GM18498 (cell line): Measurements from ENCODE around the gene AKAIN1.

Experiments used
- ATAC-seq: cut with Tn5 transposase; IDR thresholded peaks from one replicate; pipeline ENCODE4 v1.9.1; 2021; ENCODE audit warnings: mild to moderate bottlenecking, moderate library complexity; ENCODE audit not compliant: unreplicated experiment

The AKAIN1 gene, protein sequence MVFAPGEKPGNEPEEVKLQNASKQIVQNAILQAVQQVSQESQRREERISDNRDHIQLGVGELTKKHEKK

DNA sequence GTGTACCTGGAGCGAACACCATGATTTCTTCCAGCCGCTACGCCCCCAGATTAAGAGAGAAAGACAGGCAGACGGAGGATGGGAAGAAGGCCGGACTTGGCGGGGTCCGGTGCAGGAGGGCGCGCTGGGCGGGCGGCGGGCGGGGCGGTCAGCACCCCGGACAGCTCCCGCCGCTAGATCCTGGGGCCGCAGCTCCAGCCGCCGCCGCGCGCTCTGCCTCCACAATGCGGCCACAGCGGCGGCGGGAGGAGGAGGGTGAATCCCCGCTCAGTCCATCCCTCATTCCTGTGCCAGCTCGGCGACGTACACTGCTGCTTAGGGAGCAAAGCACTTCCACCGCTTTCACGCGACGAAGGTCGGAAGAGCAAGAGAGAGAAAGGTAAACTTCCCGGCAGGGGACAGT, at the start of gene AKAIN1:
AKAIN1 (minus strand) TSS at position 226 of the 403 bp plus-strand sequence; CDS start at position 22, 204 bp downstream.
- no peak for ATAC-seq

DNA sequence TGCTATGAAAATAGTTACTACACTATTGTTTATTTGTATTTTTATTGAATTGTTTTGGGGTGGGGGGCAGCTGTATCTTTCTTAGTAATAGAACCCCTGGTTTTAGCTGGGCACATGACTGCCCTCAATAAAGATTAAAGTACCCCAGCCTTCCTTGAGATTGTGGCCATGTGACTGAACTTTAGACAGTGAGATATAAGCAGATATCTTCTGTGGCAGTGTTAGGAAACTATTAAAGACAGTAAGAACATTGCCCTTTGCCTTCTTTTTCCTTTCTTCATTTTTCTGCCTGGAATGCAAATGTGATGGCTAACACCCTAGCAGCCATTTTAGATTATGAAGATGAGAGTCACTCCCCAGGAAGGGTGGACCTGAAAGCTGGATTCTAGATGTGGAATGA, 47.9 kb upstream of the AKAIN1 start:
- no peak for ATAC-seq

DNA sequence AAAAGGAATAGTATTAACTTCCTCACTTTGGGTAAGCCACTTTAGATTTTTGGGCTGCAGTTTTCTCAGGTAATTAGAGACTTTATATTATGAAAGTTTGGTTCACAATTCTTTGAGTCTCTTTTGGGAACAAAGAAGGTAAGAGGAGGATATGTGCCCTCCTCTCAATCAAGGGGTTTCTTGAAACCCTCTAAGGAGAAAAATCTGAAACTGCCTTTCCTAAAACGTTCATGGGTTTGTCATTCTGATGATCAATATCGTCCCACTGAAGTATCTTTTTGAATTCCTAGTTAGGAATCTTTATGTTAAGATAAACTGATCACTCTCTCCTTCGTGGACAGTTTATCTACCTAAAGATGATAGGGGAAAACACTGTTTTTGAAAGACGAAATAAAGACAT, 42.4 kb upstream of the AKAIN1 start:
- no peak for ATAC-seq

DNA sequence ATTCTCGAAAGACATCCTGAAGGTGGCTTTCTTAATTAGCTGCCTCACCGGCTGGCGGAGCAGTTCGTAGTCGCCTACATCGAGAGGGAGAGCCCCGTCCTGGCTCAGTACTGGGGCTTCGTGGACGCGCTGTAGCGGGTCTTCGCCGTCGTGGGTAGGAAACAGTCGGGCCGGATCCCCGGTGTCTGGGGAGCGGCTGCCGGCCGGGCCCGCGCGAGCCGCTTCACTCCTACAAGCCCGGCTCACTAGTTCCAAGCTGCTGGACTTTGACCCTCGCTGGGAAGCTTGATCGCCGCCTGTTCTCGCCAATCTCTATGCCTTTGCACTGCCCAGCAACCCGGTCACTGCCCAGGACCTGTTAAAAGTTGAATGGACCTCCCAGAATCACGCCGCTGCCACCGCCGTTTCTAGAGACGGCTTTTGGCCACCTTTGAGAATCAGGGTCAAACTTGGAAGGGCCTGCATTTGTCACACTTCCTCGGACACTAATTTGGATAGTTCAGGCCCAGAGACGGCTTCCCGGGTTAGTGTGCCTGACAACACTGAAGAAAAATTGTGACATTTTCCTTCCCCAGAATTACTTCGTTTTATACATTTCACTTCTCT, 41.4 kb upstream of the AKAIN1 start:
- ATAC-seq = peak; percentile 36

DNA sequence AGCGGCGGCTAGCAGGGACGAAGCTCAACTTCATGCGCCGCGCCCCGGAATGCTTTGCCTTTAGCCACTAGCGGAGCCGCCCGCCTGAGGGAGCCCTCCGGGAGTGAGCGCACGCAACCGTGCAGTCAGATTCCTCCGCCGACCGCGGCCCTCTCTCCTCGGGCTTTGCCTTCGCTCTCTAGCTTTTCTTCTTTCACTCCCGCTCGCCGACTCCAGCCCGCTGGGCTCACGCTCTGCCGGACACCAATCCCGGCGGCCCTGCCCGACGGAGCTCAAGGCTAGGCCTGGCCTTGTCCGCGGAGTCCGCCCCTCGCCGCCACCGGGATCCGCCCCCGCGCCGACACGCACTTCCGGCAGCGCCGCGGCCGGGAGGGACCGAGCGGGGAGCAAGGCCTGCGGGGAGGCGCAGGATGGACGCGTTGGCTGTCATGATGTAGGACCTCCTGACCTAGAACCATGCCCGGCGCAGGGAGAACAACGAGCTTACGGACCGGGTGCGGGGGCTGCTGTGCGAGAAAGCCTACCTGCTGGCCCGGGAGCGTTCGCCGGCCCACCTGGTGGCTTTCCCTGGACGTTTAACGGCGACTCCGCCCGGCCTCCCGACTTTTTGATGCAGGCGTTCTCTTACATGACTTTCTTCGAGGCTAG, 40.8 kb upstream of the AKAIN1 start:
- ATAC-seq = peak; percentile 96

DNA sequence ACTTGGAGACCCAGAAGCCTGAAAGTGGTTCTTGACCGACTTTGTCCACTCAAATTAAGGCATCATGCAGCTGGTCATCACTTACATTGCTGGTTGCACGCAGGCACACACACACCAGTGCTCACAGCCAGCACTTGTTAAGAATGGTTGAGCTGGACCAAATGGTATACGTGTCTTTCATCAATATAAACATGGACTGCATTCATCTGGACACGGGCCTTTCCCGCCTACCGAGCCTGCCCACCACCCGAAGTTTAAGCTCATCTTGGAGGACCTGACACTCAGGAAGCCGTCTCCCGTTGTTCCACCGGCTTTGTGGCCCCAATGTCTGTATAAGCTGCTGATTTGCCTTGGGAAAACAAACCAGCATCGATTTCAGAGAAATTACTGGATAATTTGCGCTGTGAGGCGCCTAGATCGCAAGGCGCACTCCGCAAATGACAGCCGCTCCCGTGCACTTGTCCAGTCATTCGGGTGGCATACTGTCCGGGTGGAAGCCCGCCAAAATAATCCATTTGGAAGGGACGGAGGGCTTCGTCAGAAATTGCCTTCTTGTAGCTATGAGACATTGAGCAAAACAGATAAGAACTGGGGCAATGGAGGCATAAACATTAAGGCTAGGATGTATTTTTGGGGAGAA, 40.1 kb upstream of the AKAIN1 start:
- peak; percentile 41 for ATAC-seq

DNA sequence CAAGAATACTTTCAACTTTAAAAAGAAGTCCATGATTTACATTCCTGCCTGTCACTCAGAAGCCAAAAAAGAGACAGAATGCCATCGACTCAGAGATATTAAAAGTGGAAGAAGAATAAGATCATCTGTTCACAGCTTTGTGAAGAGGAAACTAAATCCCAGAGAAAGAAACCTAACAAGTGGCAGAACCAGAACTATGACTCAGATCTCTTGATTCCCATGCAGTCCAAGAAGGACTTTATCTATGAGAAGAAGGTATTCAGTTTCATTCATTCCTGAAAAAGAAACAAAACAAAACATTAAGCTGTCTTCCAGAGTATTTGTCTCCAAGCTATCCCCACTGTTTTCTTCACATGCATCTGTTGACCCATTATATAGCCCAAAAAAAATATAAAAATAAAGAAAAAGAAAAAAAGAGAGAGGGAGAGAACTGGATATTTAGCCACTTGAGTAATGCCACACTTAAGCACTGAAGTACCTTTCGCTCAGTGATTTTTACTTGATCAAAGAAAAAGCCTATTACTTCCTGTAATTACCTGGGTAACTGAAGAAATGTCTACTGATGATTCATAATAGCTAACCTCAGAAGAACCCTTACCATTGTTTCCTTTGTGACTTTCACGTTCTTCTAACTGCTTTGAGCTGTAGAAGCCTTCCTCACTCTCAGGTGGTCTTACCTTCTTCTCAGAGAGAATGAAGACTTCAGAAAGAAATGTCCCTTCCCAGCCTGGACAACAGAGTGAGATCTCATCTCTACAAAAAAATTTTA, 17.7 kb upstream of the AKAIN1 start:
- ATAC-seq = no peak

DNA sequence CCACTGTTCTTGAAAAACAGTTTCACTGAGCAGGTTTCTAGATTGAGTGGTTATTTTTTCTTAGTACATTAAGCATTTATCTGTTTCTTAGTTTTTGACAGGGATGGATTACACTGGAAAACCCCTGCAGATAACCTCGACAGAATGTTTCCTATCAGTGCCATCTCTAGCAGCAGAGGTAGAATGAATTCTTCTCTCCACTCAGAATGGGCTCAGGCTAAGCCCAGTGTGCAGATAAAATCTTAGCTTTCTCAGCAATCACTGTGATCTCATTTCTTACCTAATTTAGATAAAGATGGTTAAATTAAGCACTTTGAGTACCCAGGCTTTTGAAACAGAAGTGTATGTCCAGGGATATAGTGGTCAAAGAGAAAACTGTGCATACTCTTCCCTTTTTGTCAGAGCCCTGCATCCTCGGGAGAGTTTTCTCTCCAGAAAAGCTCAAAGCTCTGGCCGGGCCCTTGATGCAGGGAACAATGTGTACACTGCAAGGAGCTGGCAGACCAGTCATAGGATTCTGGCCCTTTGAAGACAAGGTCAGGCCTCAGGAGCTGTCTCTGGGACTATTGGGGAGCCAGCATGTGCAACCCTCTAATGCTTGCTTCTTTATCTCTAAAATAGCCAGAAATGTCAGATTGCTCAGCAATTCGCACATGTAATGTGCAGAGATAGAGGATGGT, 10.6 kb upstream of the AKAIN1 start:
- ATAC-seq = no peak

DNA sequence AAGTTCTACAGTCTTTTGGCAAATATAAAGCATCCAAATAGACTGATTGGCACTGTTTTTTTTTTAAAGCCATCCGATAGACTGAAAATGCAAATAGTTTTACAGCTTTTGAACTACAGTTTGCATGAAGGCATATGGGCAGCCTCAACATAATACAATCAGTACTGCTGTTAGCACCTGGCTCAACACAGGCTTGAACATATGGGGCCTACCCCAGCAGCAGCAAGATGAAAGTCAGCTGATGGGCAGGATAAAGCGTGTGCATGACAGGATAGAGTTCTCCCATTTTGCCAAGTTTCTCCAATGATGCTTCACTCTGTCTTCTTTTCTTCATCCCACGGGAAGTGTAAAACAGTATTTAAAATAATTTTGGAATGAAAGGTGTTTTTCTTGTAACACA, 1.3 kb upstream of the AKAIN1 start:
- ATAC-seq = no peak

DNA sequence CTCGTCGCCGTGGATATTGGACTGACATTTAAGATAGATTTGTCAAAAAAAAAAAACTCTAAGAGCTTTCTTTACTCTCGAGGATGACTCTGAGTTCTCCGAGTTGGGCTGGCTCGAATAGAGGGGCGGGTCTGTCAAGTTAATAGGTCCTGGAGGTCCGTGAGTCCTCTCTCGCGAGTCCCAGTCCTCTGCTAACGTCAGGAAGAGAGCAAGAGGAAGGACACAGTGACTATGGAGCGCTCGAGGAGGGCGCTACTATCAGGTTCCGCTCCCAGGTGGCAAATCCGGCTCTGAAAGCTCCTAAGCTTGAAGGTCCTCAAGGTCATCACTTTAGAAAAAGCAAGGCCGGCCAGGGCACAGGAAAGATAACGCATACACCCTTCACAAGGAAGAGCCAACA, 404 bp upstream of the AKAIN1 start:
- ATAC-seq = no peak

DNA sequence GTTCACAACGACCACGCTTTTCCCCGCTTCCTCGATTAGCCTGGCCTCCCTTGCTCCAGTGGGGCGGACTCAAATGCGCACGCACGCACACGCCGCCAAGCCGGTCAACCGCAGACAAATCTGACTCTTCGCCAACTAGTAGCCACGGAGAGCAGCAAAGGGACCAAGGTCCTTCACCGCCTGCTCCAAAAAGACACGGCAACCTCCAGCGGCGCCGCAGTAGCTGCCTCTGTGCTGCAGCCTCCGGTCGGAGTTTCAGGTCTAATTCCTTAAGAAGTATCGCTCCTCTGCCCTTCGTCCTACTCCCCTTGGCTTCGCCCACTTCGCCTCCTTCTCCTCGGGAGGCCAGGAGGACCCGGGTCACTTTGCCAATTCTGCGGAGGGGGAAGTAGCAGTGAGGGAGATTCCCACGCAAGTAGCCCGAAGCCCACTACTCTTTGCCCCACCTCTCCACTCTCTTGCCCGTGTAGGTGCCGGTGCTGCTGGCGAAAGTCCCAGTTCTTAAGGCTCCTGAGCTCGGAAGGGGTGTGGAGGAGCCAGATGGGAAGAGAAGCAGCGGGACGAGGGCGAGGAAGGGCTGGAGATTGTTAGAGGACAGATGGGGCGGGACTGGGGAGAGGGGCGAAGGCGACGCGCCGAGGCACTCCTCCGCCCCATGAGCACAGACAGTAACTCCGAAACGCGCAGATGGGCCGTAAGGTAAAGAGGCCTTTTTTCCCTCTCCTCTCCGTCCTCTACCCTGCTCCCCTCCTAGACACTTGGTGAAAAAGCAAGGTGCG, 615 bp downstream of the AKAIN1 start:
- ATAC-seq = no peak

DNA sequence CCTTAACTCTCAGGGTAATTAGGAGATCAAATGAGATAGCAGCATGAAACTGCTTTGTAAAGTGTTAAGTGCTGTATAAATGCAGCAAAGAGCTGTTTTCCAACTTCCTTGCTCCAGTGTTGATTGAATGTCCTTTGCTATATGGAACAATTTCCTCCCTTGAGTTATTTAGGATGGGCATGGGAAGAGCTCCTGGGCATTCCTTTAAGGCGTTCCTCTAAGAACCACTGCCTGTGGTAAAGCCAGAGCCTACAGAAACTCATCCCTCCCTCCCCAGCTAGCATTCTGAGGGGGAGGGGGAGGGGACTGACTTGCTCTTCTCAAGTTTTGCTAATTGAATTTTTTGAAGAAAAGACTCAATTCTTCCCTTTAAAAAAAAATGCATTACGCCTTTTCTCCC, 1.4 kb downstream of the AKAIN1 start:
- ATAC-seq = no peak

DNA sequence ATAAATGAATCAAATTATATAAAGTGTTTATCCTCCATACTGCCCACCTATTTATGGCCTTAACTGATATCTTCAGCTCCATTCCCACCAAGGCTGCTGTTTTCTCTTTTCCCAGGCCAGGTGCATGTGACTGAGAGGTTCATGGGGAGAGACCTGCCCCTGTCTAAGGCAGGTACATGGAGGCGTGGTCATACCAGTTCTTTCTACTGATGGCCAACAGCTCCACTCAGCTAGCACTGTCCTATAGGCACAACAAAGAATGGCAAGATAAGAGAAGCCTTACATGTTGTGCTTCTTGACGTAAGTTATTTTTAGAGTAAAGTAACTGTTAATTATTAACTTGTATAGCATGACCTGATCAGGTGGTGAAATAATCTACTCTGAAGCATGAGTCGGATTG, 16.8 kb downstream of the AKAIN1 start:
- no peak for ATAC-seq

DNA sequence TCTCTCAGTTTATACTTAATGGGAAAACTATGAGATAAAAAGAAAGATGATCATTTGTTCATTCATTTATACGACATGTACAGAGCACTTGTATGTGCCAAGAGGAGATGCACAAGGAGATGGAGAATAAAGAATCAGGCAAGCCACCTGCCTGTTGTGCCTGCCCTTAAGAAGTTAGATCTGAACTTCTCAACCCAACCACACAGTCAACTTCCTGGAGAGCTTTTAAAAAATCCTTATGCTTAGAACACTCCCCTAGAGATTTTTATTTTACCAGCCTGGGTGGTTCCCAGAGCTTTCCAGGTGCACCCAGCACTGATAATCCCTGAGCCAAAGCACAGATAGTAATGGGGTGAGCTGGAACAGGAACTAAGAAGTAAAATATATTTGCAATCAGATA, 18.5 kb downstream of the AKAIN1 start:
- ATAC-seq = no peak

DNA sequence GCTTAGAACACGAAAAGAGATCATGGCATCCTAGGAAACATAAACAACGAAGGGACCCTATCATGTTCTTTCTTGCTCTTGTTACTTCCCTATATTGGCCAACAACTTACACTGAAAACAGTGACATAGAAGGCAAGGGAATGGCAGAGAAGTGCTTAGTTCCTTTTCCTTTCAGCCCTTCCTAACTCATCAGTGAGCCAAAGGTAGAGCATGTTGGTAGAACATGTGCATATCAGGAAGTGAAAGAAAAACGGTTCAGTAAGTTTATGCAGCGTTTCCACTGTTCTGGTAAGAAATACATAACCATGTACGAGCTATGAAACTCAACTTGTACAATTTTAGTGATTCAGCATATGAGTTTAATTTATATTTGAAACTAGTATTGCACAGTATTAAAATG, 21.7 kb downstream of the AKAIN1 start:
- peak; percentile 88 for ATAC-seq

DNA sequence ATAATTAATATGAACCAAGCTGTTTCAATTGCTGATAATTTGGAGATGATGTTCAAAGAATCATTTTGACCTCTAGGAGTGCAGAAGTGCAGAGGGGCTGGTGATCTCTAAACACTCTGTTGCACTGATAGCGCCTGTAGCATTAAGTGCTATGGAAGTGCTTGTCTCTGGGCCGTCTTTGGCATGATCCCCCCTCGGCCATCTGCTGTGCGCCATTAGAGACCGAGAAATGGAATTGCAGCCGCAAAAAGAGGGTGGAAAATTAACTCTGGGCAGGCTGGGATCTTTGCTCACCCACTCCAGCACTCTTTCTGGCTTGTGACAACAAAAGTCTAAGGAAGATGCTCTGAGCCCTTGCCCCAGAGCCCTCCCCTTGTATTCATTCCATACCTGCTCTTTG, 23.4 kb downstream of the AKAIN1 start:
- ATAC-seq = no peak

DNA sequence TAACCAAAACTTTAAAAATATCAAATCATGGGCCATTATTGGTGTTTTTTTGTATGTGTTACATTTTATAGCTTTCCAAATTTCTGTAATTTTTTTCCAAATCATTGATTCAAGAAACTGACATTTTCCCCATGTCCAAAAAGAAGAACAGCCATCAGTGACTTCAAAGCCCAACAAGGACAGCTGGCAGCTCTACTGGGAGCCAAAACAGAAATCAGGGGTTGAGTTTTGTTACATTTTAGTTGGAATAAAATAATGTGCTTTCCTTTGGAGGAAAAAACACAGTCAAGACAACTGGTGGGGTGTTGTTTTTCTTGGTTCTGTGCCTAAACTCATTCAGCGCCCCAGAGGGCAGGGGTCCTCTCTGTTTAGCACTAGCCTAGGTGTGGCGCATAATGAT, 23.8 kb downstream of the AKAIN1 start:
- no peak for ATAC-seq

DNA sequence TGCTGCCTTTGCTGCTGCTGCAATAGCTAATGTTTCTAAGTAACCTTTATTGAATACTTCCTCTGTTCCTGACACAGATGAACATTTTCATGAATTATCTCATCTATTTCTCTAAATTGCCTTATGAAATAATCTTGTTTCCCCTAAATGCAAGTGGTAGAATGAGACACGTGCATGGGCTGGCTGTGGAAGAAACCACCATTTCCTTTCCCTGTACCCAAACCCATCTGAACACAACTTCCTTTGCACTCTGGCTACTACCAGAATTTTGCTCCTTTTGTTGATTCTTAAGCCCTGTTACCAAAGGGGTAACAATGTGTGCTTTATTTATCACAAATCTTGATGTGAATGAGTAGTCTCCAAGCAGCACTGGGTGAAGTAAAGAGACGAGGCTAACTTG, 29.2 kb downstream of the AKAIN1 start:
- ATAC-seq = no peak

DNA sequence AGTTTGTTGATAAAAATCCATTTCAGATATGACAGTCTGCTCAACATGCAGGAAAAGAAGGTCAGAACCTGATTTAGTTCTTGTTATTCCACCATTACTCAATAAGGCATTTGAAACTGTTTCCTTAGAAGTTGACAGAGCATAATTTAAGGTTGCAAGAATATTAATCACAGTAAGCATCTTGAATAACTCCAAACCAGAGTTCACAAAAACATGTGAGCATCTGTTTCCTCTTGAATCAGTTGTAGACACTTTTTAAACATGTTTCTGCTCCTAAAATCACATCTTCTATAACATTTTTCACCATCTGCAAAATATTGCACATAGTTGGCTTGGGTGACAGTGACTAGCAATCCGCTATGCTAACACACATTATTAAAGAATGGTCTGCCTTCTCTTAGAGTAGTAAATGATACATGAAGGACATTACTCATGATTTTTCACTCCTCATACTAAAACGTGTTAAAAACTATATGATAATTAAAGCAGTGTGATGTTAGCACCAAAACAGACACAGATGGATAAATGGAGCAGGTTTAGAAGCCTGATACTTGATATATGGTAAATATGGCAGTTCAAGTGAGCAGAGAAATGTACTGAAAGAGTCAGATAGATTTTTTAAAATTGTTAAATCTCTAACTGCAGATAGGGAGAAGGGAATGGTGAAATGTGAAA, 30.3 kb downstream of the AKAIN1 start:
- no peak for ATAC-seq

DNA sequence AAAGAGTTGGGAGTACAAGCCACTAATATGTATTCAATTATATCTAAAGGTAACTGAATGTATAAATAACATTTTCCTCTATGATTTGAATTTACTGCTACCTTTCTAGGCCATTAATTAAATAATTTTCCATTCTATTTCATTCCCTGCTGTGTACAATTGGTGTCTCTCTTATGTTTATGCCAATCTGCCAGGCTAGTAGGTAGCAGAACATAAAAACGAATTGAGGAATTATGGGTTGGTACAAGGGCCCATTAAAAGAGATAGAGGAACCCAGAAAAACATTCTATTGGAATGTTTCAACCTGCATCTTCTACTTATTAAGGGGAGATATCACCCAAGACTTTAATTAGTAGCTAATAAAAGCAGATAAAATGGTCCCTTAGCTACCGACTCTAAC, 32.2 kb downstream of the AKAIN1 start:
- no peak for ATAC-seq
